H1 (cell line): ENCODE data around the gene CALML5. TPM values are rescaled to one million over a fixed set of nuclear protein-coding genes. Genes with fewer than 3 reads are reported as not detected.

Source experiments
- BRCA1 ChIP-seq: IDR thresholded peaks from 2 replicates; pipeline ENCODE4 v1.6.1; 2012; ENCODE audit warnings: low read depth, low read length, improper control_type of control experiment
- RXRA ChIP-seq: IDR thresholded peaks from 2 replicates; pipeline ENCODE4 v1.6.1; 2011; ENCODE audit warnings: low read depth, mild to moderate bottlenecking, low read length, moderate library complexity; ENCODE audit not compliant: insufficient read depth
- TAF7 ChIP-seq: optimal IDR thresholded peaks from 2 replicates; pipeline ENCODE3; 2011; ENCODE audit warnings: low read depth, mild to moderate bottlenecking, inconsistent platforms, low read length, moderate library complexity, borderline replicate concordance
- polyA plus RNA-seq, 7 experiments: library from polyadenylated mRNA; depleted of rRNA in 3 of 7; stranded (reverse) in 5 of 7; unstranded in 2 of 7; fragments of >200 nt in 5 of 7; fragments of 200-250 nt in 2 of 7; gene quantifications; 1 replicate in 5 of 7; 2 replicates in 1 of 7; 4 replicates in 1 of 7; pipeline versions ENCODE4 v1.2.1 to v1.2.3, GENCODE V29; 2011 to 2013; ENCODE audit warnings: missing spikeins in 2 of 7, mixed read lengths in 2 of 7
- total RNA-seq: library from RNA; stranded (reverse); fragmentation: NEBNext Ultra II Directional; extraction: Animal tissue kit (Norgen Biotek cat#: 25700); gene quantifications from 2 replicates; pipeline ENCODE4 v1.2.1, GENCODE V29; 2021
- TF ChIP-seq, protein P1 (sequence below): IDR thresholded peaks from 2 replicates; pipeline ENCODE4 v1.6.1; 2011; ENCODE audit warnings: low read length, improper control_type of control experiment

The CALML5 gene
- total and polyA plus RNA-seq, 2 of the 8 experiments (the other 6 are each of a cell fraction or from before 2014, with no cell fraction given) = not detected

DNA sequence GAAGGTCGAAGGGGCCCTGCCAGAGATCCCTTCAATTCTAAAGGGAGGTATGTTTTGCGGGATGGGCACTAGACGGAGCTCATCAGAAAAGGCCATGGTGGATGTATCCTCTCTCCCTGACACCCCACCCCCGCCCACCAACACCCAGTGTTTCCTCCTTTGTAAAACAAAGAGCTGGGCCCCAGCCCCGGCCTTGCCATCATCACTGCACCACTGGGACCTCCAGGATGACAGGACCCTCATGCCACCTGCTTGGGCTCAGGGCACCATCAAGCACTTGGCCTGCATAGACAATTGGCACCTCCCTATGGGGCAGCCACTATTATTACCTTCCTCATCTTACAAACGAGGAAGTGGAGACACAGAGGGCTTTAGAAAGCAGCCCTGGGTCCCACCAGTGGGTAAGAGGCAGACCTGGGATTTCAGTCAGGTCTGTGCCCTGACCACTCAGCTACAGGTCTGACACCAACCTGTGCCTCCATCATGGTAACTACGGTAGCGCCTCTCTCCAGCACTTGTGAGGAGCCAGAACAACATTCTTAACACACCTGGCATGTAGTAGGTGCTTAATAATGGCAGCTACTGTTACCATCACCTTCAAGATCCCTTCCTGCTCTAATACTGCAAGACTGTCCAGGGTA is 27.4 kb upstream of the CALML5 start (continued):
- TF ChIP-seq RXRA (no peak), BRCA1 (no peak), TAF7 (no peak)
- TF ChIP-seq, protein P1, sequence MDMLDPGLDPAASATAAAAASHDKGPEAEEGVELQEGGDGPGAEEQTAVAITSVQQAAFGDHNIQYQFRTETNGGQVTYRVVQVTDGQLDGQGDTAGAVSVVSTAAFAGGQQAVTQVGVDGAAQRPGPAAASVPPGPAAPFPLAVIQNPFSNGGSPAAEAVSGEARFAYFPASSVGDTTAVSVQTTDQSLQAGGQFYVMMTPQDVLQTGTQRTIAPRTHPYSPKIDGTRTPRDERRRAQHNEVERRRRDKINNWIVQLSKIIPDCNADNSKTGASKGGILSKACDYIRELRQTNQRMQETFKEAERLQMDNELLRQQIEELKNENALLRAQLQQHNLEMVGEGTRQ = no peak
- TF ChIP-seq, all 59 proteins: peak for 0
